CD4-positive, alpha-beta T cell treated with Interleukin-17A for 1 hour (primary cell): ENCODE measurements around the gene ABHD14A.

Source experiments
- DNase-seq: peaks from one replicate; pipeline ENCODE4 v3.0.0-alpha.2; 2020

ABHD14A gene

DNA sequence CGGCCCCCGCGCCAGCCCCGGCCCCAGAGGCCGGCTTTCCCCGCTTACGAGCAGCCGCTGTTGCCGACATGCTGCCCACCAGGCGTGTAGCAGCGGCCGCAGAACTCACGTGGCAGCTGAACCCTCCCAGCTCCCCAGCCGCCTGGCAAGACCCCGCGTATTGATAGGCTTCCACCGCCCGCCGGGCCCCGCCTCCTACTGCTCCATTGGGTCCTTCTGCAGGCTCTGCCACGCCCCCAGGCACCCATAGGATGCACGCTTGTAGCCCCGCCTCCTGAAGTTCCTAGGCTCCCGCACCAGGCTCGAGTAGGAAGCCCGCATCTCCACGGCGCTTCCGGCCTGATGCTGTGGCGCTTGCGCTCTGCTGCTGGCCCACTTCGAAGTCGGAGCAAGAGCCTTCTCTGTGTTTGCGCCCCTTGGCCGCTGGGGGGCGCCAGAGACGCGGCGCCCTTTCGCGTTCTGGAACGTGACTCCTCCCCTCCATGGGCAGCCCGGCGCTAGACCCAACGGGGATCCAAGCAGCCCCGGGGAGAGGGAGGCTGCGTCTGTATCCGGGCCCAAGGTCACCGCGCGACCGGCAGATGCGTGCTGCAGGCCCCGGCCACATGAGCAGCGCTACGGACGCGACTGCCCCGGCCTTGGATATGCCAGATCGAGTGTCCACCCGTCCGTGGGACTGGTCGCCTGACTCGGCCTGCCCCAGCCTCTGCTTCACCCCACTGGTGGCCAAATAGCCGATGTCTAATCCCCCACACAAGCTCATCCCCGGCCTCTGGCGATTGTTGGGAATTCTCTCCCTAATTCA lies 32.9 kb upstream of the ABHD14A start, which contains the start of the genes PARP3 and RRP9:
Gene PARP3 (plus strand): TSS at position 566 of the 805 bp plus-strand sequence. CDS start 993 bp downstream, outside the sequence.
Gene RRP9 (minus strand): TSS at position 107 of the 805 bp plus-strand sequence. CDS start 37 bp downstream, at position 70.
- DNase-seq = peak; percentile 100

DNA sequence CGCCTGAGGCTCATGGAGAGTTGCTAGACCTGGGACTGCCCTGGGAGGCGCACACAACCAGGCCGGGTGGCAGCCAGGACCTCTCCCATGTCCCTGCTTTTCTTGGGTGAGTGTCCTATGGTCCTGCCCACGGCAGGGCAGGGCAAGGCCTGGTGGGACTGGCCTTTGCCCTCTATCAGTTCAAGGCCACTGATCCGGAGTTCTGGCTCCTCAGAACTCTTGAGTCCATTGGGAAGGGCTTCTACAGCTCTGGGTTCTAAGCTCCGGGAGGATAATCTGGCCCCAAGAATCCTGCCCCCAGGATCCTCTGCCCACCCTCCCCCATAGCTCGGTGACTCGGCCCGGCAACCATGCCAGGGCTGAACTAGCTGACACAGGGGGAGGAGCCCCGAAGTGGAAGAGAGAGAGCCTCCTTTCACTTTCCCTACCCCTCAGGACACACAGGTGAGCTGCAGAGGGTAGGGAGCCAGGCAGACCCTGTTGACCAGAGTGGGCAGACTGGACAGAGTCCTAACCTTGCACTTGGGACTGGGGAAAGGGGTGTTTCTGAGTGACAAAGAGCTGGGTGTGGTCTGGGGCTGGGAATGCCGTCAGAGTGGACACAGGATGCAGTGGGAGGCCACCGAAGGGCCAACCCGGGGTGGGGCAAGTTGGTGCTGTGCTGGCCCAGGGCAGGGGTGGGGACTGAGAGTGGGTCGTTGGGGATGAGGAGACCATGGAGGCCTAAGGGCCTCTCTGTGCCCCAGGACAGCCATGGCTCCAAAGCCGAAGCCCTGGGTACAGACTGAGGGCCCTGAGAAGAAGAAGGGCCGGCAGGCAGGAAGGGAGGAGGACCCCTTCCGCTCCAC lies 32.0 kb upstream of the ABHD14A start:
- DNase-seq = peak; percentile 65

DNA sequence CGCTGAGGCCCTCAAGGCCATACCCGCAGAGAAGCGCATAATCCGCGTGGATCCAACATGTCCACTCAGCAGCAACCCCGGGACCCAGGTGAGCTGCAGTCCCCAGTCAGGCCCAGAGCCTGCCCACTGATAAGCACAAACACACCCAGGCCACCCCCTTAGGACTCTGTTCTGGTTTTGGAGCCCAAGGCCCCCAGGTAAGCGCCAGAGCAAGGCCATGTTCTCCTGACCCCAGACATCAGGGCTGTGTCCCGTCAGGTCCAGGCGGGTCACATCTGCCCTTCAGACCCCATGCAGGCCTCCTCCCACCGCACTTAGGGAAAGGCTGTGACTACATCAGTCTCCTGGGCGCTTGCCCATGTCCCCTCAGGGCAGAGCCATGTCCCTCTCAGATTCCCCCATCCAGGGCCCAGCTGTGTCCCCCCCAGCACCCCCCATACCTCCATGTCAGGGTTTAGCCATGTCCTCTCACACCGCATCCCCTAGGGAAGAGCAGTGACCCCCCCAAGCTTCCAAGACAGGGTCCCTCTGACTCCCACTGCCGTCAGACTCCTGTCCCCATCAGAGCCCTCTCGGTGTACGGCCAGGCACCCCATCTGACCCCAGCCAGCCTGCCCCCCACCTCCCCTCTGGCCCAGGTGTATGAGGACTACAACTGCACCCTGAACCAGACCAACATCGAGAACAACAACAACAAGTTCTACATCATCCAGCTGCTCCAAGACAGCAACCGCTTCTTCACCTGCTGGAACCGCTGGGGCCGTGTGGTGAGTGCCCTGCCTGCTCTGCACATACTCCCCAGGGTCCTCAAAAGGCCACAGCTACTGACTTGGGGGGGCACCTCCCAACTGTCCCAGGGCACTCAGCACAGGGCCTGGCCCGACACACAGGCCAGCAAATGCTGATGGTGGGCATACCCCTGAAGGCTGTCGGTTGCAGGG lies 31.1 kb upstream of the ABHD14A start:
- DNase-seq = no peak

DNA sequence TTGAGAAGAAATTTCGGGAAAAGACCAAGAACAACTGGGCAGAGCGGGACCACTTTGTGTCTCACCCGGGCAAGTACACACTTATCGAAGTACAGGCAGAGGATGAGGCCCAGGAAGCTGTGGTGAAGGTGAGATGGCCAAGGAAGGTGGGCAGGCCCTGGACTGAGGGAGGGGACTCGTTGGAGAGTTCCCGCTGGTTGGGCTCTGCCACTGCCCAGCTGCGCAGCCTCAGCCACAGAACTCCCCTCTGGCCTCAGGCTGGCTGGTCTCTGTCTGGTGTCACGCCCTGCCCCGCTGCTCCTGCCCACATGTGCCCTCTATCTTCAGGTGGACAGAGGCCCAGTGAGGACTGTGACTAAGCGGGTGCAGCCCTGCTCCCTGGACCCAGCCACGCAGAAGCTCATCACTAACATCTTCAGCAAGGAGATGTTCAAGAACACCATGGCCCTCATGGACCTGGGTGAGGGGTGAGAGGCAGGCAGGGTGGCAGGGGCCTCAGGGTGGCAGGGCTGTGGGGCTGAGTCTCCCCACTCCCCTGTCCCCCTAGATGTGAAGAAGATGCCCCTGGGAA lies 30.3 kb upstream of the ABHD14A start:
- no peak for DNase-seq

- DNase-seq = no peak
These were observed 29.6 kb upstream of the ABHD14A start for GRCh38 chr3:51945031-51945840.

- no peak for DNase-seq
These were observed 28.7 kb upstream of the ABHD14A start for GRCh38 chr3:51945926-51946705.

GRCh38 chr3:51946796-51947195 lies 28.1 kb upstream of the ABHD14A start:
- DNase-seq = no peak

- no peak for DNase-seq
These were observed 27.5 kb upstream of the ABHD14A start for GRCh38 chr3:51947215-51947900.

DNA sequence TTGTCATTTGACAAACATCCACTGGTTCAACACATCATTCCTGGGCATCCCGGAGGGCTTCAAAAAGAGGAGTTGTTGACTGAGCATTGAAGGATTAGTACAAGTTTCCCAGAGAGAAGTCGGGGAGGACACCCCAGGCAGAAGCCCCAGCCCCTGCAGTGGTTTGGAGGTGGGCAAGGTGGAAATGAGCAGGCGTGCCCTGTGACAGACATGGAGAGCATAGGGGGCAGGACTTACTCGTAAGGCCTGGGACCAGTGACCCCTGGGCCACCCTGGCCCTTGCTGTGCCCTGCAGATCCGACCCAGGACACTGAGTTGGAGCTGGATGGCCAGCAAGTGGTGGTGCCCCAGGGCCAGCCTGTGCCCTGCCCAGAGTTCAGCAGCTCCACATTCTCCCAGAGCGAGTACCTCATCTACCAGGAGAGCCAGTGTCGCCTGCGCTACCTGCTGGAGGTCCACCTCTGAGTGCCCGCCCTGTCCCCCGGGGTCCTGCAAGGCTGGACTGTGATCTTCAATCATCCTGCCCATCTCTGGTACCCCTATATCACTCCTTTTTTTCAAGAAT lies 26.8 kb upstream of the ABHD14A start:
- no peak for DNase-seq

- DNase-seq = no peak
These were observed 25.7 kb upstream of the ABHD14A start for GRCh38 chr3:51949121-51949520.

GRCh38 chr3:51950899-51951298 lies 24.0 kb upstream of the ABHD14A start:
- no peak for DNase-seq

GRCh38 chr3:51953445-51953844 lies 21.4 kb upstream of the ABHD14A start:
- no peak for DNase-seq

DNA sequence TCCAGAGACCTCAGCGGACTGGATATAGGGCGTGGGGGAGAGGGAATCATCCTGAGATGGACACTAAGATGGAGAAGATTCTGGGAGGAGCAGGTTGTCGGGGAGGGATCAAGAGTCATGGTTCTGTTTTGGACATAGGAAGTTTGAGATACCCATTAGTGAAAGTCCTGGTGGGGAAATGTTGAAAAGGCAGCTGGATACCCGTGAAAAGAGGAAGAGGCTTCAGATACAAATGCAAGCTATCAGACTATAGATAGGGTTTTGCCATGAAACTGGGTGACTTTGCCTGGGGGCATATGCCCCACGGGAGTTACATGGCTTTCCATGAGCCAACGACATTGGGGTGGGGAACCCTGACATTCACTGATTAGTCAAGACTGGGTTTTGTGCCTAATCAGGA lies 20.8 kb upstream of the ABHD14A start:
- DNase-seq = no peak

DNA sequence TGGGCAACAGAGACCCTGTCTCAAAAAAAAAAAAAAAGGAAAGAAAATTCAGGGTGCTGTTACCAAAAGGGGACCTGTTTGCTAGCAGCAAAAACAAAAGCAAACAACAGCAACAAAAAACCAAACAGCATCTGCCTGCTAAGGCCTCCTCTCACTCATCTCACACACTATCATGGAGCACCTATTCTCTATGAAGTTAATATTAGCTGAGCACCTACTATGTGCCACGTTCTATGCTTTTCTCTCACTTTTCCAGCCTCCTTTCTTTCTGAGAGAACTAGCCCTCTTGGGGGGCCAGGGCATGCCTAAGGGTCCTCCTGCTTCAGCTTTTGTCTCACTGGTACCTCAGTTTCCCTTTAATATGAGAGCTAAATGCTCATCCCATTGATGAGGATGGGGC lies 20.2 kb upstream of the ABHD14A start:
- DNase-seq = no peak

DNA sequence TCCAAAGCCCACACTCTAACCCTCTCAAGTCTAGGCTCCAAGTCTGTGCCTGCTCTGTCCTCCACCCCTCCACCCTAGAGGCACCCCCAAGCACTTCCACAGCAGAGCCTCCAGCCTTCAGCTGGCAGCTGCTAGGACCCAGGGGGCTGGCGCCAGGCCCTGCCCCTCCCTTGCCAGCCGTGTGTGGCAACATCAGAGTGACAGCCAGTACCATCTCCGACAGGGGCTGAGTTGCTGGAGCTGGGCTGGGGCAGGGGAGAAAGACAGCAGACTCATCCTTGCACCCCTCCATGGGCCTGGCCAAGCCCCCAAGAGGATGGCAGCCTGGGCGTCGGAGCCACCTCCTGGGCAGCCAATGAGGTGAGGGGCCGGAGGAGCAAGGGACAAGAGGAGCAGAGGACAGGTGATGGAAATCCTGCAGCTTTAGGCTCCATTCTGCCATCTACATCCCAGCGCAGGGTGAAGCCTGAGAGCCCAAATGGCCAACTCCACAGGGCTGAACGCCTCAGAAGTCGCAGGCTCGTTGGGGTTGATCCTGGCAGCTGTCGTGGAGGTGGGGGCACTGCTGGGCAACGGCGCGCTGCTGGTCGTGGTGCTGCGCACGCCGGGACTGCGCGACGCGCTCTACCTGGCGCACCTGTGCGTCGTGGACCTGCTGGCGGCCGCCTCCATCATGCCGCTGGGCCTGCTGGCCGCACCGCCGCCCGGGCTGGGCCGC lies 19.5 kb upstream of the ABHD14A start, which contains the start of gene GPR62:
Gene GPR62 (plus strand): TSS at position 207 of the 718 bp plus-strand sequence. CDS start 272 bp downstream, at position 479.
- DNase-seq = no peak

DNA sequence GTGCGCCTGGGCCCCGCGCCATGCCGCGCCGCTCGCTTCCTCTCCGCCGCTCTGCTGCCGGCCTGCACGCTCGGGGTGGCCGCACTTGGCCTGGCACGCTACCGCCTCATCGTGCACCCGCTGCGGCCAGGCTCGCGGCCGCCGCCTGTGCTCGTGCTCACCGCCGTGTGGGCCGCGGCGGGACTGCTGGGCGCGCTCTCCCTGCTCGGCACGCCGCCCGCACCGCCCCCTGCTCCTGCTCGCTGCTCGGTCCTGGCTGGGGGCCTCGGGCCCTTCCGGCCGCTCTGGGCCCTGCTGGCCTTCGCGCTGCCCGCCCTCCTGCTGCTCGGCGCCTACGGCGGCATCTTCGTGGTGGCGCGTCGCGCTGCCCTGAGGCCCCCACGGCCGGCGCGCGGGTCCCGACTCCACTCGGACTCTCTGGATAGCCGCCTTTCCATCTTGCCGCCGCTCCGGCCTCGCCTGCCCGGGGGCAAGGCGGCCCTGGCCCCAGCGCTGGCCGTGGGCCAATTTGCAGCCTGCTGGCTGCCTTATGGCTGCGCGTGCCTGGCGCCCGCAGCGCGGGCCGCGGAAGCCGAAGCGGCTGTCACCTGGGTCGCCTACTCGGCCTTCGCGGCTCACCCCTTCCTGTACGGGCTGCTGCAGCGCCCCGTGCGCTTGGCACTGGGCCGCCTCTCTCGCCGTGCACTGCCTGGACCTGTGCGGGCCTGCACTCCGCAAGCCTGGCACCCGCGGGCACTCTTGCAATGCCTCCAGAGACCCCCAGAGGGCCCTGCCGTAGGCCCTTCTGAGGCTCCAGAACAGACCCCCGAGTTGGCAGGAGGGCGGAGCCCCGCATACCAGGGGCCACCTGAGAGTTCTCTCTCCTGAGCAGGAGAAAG lies 18.7 kb upstream of the ABHD14A start:
- DNase-seq = peak; percentile 37

- DNase-seq = no peak
These were observed 17.2 kb upstream of the ABHD14A start for GRCh38 chr3:51957520-51958205.
